Measurements from ENCODE around the gene PNKP. TPM values are rescaled to one million over a fixed set of nuclear protein-coding genes. Genes with fewer than 3 reads are reported as not detected.

The PNKP gene
- total and polyA plus RNA-seq, 2 donors = 28.4 to 31.4 TPM

DNA sequence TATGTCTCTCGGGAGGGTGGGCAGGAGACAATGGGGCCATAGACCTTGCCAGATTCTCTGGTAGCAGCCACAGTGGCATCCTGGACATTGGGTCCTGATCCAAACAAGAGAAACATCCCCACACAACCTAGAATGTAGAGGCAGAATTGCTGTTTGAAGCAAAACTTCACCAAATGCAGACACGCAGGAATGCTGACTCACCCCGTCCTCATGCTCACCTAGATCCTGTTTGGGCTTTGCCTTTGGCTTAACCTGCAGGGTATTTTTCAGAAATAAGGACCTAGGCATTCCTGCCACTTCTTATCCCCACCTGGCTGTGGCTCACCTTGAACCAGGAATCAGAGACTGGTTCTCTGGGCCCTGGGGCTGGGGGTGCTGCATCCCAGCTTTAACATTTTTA is 17.4 kb upstream of the PNKP start:
- Histone ChIP-seq H3K36me3 (ENCODE audit: insufficient read depth) (peaks cover 16% of the 10 kb centered on the region), H3K4me1 (ENCODE audit: insufficient read depth) (no peaks in the 10 kb centered on the region), H3K27ac (ENCODE audit: low read depth) (no peak overlapping the region), H3K4me3 (ENCODE audit: low read depth, low read length) (no peak overlapping the region)
- no peak for DNase-seq (ENCODE audit: extremely low spot score)
- 93% methylated on average over 3 of the region's 3 CpGs for WGBS

DNA sequence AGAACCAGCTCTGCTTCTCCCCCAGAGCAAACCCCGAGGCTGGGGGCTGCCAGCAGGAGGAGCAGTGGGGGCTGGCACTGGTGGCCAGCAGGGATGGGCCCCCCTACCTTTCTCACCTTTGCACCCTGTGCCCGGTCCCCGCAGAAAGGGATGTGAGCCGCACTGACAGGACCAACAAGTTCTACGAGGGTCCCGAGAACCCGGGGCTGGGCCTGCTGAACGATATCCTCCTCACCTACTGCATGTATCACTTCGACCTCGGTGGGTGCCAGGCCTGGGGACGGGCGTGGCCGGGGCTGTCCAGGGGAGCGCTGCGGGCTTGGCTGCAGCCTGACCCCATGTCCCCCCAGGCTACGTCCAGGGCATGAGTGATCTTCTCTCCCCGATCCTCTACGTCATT is 16.7 kb upstream of the PNKP start:
- no peak overlapping the region for H3K27ac ChIP-seq (ENCODE audit: low read depth)
- H3K4me1 ChIP-seq (ENCODE audit: insufficient read depth) = no peaks in the 10 kb centered on the region
- no peak overlapping the region for H3K4me3 ChIP-seq (ENCODE audit: low read depth, low read length)
- H3K36me3 ChIP-seq (ENCODE audit: insufficient read depth) = peaks cover 16% of the 10 kb centered on the region
- WGBS = 95% methylated on average over 18 of the region's 18 CpGs
- DNase-seq (ENCODE audit: extremely low spot score) = no peak

DNA sequence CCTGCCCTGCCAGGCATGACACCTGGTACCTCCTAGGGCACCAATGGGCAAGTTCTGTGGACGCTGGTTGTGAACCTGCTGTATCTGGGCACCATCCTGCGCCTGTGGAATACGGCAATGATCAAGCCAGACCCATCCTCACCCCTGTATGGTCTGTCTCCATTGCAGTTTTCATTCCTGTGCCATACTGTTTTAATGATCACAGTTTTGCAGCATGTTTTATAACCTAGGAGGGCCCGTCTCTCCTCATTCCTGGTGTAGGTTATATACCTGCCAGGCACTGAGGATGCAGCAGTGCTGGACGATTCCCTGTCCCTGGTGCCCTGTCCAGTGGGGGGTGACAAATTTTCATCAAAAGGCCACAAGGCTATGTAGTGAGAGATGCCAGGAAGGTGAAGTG is 15.7 kb upstream of the PNKP start:
- no peak for DNase-seq (ENCODE audit: extremely low spot score)
- H3K4me3 ChIP-seq (ENCODE audit: low read depth, low read length) = no peak overlapping the region
- peaks cover 16% of the 10 kb centered on the region for H3K36me3 ChIP-seq (ENCODE audit: insufficient read depth)
- H3K27ac ChIP-seq (ENCODE audit: low read depth) = no peak overlapping the region
- H3K4me1 ChIP-seq (ENCODE audit: insufficient read depth) = no peaks in the 10 kb centered on the region
- 98% methylated on average over 5 of the region's 5 CpGs for WGBS

DNA sequence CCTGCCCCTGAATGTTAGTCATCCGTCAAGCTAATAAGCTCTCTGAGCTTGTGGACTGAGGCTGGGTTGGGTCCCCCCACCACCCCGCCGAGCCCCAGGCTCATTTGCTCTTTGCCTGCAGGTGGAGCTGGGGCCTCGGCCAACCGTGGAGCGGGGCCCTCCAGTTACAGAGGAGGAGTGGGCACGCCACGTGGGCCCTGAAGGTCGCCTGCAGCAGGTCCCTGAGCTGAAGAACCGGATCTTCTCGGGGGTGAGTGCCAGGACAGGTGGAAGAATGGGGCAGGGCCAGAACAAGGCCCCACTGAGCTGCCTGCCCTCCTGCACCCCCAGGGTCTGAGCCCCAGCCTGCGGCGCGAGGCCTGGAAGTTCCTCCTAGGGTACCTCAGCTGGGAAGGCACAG is 15.3 kb upstream of the PNKP start:
- Histone ChIP-seq H3K4me3 (ENCODE audit: low read depth, low read length) (no peak overlapping the region), H3K36me3 (ENCODE audit: insufficient read depth) (peaks cover 16% of the 10 kb centered on the region), H3K4me1 (ENCODE audit: insufficient read depth) (no peaks in the 10 kb centered on the region), H3K27ac (ENCODE audit: low read depth) (no peak overlapping the region)
- WGBS = 97% methylated on average over 14 of the region's 14 CpGs
- no peak for DNase-seq (ENCODE audit: extremely low spot score)

DNA sequence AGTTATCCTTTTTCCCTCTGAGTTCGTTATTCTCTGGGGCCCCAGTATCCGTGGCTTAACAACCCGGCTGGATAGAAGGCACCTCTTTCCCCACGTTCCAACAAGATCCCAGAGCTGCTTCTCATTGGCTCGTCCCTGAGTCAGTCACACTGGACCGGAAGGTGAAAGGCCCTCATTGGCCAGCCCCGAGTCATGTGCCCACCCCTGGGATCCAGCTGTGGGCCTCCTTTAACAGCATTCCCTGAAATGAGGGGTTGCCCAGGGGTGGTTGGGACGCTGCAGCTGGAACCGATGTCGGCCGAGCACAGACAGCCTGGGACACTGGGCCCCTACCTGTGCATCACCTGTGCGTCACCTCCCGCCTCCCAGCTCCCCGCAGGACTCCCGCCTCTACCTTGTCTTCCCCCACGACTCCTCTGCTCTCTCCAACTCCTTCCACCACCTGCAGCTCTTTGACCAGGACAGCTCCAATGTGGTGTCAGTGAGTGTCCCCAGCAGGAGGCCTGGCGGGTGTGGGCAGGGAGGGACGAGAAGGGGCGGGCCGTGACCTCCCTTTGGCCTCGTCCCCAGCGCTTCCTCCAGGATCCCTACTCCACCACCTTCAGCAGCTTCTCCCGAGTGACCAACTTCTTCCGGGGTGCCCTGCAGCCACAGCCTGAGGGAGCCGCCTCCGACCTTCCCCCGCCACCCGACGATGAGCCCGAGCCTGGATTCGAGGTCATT is 14.5 kb upstream of the PNKP start:
- H3K4me3 ChIP-seq (ENCODE audit: low read depth, low read length) = no peak overlapping the region
- no peaks in the 10 kb centered on the region for H3K4me1 ChIP-seq (ENCODE audit: insufficient read depth)
- 93% methylated on average over 31 of the region's 31 CpGs for WGBS
- H3K27ac ChIP-seq (ENCODE audit: low read depth) = no peak overlapping the region
- DNase-seq (ENCODE audit: extremely low spot score) = no peak
- peaks cover 16% of the 10 kb centered on the region for H3K36me3 ChIP-seq (ENCODE audit: insufficient read depth)

DNA sequence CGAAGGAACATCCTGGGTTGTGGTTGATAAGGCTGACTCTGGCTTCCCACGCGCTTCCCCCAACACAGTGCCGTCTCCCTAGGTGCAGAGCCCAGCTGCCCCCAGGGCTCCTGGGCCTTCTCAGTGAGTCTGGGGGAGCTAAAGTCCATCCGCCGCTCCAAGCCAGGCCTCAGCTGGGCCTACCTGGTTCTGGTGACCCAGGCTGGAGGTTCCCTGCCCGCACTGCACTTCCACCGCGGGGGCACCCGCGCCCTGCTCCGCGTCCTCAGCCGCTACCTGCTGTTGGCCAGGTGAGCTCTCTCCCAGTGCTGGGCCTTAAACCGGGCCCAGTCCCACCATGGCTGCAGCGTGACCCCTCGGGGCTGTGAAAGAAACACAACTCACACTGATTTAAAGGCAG is 13.8 kb upstream of the PNKP start:
- WGBS = 96% methylated on average over 17 of the region's 17 CpGs
- no peak for DNase-seq (ENCODE audit: extremely low spot score)
- H3K4me3 ChIP-seq (ENCODE audit: low read depth, low read length) = no peak overlapping the region
- no peaks in the 10 kb centered on the region for H3K4me1 ChIP-seq (ENCODE audit: insufficient read depth)
- H3K27ac ChIP-seq (ENCODE audit: low read depth) = no peak overlapping the region
- H3K36me3 ChIP-seq (ENCODE audit: insufficient read depth) = peaks cover 16% of the 10 kb centered on the region

DNA sequence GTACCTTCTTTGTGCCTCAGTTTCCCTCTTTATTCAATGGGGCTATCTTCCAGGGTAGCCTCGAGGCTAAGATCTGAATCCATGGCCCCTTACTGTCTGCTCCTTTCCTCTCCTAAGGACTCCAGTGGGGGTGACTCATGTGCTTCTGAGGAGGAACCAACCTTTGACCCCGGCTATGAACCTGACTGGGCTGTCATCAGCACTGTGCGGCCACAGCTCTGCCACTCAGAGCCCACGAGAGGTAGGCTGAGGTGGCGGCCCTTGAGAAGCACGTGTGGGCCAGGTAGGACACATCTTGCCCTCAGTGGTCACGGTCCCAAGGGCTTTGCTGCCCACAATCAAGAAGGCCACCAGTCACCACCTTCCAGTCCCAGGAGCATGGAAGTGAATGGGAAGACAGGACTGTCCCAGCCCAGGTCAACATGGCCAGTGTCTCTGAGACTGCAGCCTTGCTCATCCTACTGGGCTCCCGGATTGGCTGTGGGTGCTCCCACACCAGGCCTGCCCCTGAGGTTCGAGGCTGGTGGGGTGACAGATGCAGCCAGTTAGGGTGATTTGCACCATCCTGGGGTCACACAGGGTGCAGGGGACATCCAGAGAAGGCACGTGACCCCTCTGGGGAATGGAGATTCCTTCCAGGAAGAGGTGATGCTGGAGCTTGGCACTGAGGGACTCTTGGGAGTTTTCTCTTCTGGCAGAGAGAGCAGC is 12.9 kb upstream of the PNKP start:
- no peak for DNase-seq (ENCODE audit: extremely low spot score)
- no peak overlapping the region for H3K27ac ChIP-seq (ENCODE audit: low read depth)
- peaks cover 16% of the 10 kb centered on the region for H3K36me3 ChIP-seq (ENCODE audit: insufficient read depth)
- 93% methylated on average over 10 of the region's 10 CpGs for WGBS
- no peak overlapping the region for H3K4me3 ChIP-seq (ENCODE audit: low read depth, low read length)
- H3K4me1 ChIP-seq (ENCODE audit: insufficient read depth) = no peaks in the 10 kb centered on the region

DNA sequence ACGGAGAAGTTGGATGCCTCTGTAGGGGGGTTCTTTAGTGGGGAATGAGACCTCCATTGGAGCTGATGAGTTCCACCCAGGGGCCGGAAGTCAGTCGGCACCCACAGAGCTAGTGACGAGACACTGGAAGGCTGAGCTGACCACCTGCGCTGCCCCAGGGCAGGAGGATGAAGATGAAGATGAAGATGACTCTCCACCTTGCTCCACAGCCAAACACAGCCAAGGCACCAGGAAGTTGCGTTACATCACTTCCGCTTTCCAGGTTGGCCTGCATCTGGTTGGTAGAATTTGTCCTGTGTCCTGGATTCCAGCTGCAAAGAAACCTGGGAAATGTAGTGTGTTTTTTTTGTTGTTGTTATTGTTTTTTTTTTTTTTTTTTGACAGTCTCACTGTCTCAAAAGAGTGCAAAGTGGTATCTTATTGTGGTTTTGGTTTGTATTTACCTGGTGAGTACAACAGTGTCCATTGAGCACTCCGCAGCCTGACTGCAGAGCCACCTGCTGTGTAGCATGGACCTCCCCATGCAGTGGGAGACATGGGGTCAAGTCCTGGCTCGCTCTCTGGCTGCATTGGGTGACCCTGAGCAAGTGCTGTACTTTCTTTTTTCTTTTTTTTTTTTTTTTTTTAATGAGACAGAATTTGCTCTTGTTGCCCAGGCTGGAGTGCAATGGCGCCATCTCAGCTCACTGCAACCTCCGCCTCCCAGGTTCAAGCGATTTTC is 12.0 kb upstream of the PNKP start:
- 95% methylated on average over 12 of the region's 12 CpGs for WGBS
- Histone ChIP-seq H3K4me3 (ENCODE audit: low read depth, low read length) (no peak overlapping the region), H3K27ac (ENCODE audit: low read depth) (no peak overlapping the region), H3K36me3 (ENCODE audit: insufficient read depth) (peaks cover 14% of the 10 kb centered on the region), H3K4me1 (ENCODE audit: insufficient read depth) (no peaks in the 10 kb centered on the region)
- DNase-seq (ENCODE audit: extremely low spot score) = no peak

DNA sequence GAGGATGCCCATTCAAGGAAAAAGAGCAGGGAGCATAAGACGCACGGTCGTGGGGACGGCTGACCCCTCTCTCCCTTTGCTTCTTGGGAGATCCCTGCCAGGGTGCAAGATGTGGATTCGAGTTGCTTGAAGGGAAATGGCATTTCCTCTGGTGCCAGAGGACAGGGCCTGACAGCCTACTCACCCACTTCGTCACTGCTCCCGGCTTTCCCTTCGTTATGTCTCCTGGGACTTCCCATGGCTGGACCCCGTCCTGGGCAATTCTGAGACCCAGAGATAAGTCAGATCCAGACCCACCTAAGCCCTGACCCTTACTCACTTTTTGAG is 11.3 kb upstream of the PNKP start:
- 84% methylated on average over 9 of the region's 9 CpGs for WGBS
- H3K4me1 ChIP-seq (ENCODE audit: insufficient read depth) = no peaks in the 10 kb centered on the region
- H3K36me3 ChIP-seq (ENCODE audit: insufficient read depth) = peaks cover 7% of the 10 kb centered on the region
- no peak for DNase-seq (ENCODE audit: extremely low spot score)
- H3K27ac ChIP-seq (ENCODE audit: low read depth) = no peak overlapping the region
- H3K4me3 ChIP-seq (ENCODE audit: low read depth, low read length) = no peak overlapping the region

DNA sequence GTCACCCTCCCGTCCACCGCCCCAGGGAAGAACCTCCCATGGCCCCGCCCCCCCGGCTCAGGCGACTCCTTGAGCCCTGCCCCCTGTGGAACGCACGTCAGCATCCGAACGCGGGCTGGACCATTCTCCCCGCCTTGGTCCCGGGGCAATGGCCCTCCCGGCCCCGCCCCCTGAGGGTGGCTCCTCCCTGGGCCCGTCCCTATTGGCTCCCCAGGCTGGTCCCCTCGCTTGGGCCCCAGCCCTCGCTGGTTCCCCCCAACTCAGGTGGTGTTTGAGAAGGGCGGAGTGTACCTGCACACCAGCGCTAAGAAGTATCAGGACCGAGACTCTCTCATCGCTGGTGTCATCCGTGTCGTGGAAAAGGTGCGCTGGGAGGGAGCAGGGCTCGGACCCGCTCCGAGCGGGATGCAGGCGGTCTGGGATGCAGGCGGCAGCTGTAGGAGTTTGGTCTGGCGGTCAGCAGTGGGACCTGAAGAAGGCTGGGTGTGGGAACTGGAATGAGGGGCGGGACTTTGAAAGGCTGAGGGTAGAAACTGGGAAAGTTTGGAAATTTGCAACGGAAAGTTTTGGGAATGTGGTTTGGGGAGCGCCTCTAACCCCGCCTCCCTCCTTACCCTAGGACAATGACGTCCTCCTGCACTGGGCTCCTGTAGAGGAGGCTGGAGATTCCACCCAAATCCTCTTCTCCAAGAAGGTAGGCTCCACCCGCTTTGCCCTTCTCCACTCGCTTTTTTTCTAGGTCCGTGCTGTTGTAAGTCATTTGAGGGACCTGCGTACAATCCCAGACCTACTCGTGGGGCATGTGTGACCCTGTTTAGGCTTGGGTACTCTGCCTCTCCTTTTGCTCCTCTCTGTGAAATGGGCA is 10.7 kb upstream of the PNKP start:
- WGBS = 7% methylated on average over 41 of the region's 41 CpGs
- H3K4me3 ChIP-seq (ENCODE audit: low read depth, low read length) = peak overlapping the region; percentile 41
- no peaks in the 10 kb centered on the region for H3K4me1 ChIP-seq (ENCODE audit: insufficient read depth)
- peaks cover 7% of the 10 kb centered on the region for H3K36me3 ChIP-seq (ENCODE audit: insufficient read depth)
- peak; percentile 94 for DNase-seq (ENCODE audit: extremely low spot score)
- H3K27ac ChIP-seq (ENCODE audit: low read depth) = peak overlapping the region; percentile 94

DNA sequence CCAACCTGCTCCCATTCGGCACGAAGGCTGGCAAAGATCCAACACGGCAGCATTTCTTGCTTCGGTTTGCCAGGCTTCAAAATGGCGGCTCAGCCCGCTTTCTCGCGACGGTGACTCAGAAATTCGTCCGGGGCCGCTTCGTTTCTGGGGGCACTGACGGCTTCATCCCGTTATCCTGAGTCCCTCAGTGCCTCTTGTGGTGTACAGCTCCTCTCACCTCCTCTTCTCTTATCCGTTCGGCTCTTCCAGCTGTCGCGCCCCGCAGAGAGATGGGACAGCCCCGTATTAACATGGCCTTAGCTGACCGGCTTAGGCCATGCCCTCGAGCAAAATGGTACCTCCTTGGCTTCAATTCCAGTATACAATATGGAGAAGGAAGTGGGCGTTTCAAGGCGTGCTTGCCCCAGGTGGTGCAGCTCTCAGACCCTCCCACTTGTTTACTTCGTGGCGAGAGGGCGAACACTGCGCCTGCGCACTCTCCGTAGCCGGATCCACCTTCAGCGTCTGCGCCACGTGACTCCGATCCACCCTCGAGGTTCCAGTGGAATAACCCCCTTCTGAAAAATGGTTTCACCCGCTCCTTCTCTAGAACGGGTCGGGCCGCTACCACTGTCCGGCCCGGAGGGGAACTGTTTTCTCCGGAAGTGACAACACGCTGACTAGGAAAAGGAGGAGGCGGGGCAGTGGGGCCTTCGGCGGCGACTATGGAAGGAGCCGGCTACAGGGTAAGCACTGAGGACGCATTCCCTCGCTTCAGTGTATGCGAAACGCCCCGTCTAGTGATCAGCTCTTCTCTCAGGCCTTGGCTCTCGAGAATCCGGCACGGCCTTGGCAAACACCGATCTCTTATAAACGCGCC is 9.9 kb upstream of the PNKP start, which contains the start of the genes AKT1S1 and TBC1D17:
TSS of gene AKT1S1 (minus strand) at position 336 of the 859 bp plus-strand sequence. CDS start 4,060 bp downstream, outside the sequence.
TSS of gene TBC1D17 (plus strand) at position 683 of the 859 bp plus-strand sequence. CDS start at position 705, 22 bp downstream.
- H3K4me1 ChIP-seq (ENCODE audit: insufficient read depth) = no peaks in the 10 kb centered on the region
- H3K4me3 ChIP-seq (ENCODE audit: low read depth, low read length) = peak within 1 kb of the TSS; percentile 59

DNA sequence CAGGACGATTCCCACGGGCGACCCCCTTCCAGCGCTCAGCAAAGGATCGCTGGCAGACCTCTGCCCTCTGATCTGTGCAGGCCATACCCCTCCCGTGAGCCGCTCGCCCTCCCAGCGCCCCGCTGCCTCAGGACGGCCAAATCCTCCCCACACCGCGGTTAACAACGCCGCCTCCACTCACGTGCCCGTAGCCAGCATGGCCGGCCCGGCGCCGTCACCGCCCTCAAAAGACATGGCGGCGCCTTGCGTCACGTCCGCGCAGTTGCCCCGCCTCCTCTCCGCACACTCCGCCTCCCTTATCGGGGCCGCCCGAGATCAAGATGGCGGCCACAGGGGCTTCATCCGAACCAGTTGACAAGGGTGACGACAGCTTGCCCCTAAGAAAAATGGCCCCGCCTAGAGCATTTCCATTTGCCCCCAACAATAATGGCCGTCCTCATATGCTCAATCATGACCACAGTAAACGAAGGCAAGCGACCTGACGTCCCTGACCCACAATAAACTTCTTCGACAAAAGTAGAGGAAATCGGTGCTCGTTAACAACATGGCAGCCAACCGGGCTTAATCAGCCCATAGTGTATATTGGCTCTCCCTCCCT is 9.1 kb upstream of the PNKP start:
- peak; percentile 99 for DNase-seq (ENCODE audit: extremely low spot score)
- H3K36me3 ChIP-seq (ENCODE audit: insufficient read depth) = peaks cover 3% of the 10 kb centered on the region
- H3K4me3 ChIP-seq (ENCODE audit: low read depth, low read length) = peak overlapping the region; percentile 59
- H3K27ac ChIP-seq (ENCODE audit: low read depth) = peak overlapping the region; percentile 94
- WGBS = under 1% methylated on average over 46 of the region's 46 CpGs
- no peaks in the 10 kb centered on the region for H3K4me1 ChIP-seq (ENCODE audit: insufficient read depth)

More for the DNA sequence above, 9.9 kb upstream of the PNKP start, which contains the start of the genes AKT1S1 and TBC1D17:
- under 1% methylated on average over 61 of the region's 61 CpGs for WGBS
- peaks cover 7% of the 10 kb centered on the region for H3K36me3 ChIP-seq (ENCODE audit: insufficient read depth)
- peak within 1 kb of the TSS; percentile 94 for H3K27ac ChIP-seq (ENCODE audit: low read depth)
- DNase-seq (ENCODE audit: extremely low spot score) = peak; percentile 99

Measured in urinary bladder (tissue), 4 donors.